HG02943 (cell line): ENCODE data around the gene LSM14B.

Source experiments
- ATAC-seq: cut with Tn5 transposase; IDR thresholded peaks from one replicate; pipeline ENCODE4 v1.9.1; 2021; ENCODE audit warnings: mild to moderate bottlenecking, low read depth, moderate library complexity; ENCODE audit not compliant: unreplicated experiment

The LSM14B gene

GRCh38 chr20:62160253-62160652 lies 38.0 kb downstream of the LSM14B start:
- ATAC-seq = no peak

GRCh38 chr20:62160876-62161275 lies 38.6 kb downstream of the LSM14B start:
- no peak for ATAC-seq

GRCh38 chr20:62161347-62161746 lies 39.1 kb downstream of the LSM14B start:
- no peak for ATAC-seq

DNA sequence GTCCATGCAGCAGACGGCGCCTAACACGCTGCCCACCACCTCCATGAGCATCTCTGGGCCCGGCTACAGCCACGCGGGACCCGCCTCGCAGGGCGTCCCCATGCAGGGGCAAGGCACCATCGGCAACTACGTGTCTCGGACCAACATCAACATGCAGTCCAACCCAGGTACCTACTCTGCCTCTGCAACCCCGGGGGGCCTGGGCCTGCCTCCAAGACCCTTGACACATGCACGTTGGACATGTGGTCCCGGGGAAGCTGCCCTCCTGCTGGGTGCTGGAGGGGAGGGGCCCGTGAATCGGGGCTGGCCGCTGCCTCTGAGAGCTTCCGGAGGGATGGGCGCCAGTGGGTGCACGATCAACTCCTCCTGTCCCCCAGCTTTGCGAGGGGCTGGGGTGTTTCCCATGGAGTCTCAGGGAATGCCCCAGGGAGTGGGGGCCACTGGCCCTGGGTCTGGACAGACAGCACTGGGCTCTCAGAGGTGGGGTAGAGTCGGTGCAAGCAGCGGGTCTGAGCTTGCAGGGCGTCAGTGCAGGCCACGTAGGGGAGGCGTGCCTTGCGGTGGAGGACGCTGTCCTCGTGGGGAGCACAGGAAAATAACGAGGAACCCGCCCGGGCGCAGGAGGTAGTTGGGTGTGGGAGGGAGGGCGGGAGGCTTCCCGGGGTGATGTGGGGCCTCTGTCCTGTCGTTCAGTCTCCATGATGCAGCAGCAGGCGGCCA lies 40.6 kb downstream of the LSM14B start:
- ATAC-seq = no peak

- no peak for ATAC-seq
Measured at GRCh38 chr20:62163485-62163865, 41.2 kb downstream of the LSM14B start.

DNA sequence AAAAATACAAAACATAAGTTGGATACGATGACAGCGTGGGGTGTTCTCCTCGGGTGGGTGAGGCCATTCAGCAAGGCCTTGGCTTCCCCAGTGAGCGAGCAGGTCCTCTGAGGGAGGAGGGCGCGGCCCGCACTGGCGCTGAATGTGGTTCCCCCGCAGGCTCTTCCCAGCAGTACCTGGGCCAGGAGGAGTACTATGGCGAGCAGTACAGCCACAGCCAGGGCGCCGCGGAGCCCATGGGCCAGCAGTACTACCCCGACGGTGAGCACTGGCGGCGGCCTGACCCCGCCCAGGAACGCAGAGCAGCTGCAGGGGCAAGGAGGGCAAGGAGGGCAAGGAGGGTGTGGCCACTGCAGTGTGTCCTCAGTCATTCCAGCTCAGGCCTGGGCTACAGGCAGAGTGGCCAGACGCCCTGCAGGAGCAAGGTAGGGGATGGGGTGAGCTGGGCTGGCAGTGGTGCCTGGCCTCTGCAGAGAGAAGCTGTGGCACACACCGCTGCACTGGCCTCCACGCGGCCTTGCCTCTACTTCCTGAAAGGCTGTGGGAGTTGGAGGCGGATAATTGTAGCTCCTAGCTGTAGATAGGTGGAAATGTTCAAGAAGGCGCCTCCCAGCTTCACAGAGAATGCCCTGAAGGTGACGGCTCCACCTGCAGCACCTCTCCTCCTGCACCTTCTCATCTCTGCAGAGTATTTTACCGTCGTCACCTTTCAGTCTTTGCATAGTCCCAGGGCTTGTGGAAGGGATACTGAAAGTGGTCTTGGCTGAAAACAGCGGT lies 41.9 kb downstream of the LSM14B start:
- no peak for ATAC-seq

DNA sequence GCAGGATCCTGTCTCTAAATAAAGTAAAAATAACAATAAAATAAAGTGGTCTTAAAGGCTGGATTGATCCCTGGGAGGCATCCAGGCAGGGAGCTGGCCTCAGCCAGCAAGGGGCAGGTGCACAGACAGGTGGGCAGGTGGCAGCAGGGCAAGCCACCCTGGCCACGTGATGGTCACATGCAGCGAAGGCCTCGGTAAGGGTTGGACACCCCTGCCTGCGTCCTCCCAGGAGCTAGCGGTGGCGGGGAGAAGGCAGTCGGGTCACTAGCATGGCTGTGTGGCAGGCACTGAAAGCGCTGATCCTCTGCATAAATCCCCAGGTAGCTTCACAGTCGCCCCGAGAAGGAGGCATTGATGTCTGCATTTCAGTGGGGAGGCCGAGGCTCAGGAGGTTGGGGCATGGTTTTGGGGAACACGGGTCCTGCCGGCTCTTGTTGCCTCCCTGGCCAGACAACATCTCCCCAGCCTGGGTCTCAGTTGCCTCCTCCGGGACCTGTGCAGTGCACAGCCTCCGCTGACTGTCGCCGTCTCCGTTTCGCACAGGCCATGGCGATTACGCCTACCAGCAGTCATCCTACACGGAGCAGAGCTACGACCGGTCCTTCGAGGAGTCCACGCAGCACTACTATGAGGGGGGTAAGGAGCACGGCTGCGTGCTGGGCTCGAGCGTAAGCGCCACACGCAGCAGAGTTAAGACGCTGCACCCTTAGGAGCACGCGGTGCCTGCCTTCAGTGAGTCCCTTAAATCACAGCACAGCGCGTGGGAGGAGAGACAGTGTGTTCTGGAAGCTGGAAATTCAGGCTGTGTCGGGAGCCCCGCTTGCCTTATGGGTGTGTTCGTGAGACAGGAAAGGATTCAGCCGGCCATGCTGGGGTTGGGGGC lies 42.8 kb downstream of the LSM14B start:
- no peak for ATAC-seq

DNA sequence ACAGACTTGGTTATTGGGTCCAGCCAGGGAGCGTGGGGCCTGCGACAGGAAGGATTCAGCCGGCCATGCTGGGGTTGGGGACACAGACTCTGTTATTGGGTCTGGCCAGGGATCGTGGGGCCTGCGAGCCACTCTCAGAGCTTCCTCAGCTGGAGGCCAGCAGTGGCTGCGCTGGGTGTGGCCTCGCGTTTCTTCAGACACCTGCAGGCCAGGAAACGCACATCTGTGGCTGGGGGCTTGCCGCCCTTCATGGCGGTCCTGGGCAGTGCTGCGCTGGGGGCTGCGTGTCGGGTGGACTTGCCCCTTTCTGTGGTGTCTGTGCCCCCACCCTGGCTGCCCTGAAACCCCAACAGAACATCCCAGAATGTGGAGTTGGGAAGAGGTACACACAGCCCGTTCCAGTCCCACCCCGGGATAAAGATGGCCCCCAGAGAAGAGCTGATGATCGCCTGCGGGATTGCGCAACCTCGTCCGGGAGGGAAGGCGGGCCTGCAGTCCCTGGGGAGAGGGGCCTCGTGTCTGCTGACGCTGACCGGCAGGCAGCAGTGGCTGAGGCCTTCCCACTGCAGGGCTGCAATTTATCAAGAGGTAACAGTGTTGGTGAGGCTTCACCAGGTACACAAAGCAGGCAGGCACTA lies 43.6 kb downstream of the LSM14B start:
- ATAC-seq = no peak

DNA sequence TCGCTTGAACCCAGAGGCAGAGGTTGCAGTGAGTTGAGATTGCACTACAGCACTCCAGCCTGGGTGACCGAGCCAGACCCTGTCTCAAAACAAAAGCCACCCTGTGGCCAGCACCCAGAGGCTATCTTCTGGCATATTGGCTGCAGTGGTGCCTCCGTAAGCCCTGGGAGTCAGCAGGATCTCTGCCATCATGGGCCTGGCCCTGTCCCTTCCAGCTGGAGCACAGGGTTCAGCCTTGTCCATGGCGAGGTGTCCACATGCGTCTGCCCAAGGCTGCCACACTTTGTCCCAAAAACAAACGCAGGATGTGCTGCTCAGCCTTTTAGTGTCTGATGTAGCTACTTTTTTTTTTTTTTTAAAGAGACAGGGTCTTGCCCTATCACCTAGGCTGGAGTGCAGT lies 45.2 kb downstream of the LSM14B start:
- ATAC-seq = no peak

GRCh38 chr20:62168061-62168460 lies 45.8 kb downstream of the LSM14B start:
- ATAC-seq = no peak

DNA sequence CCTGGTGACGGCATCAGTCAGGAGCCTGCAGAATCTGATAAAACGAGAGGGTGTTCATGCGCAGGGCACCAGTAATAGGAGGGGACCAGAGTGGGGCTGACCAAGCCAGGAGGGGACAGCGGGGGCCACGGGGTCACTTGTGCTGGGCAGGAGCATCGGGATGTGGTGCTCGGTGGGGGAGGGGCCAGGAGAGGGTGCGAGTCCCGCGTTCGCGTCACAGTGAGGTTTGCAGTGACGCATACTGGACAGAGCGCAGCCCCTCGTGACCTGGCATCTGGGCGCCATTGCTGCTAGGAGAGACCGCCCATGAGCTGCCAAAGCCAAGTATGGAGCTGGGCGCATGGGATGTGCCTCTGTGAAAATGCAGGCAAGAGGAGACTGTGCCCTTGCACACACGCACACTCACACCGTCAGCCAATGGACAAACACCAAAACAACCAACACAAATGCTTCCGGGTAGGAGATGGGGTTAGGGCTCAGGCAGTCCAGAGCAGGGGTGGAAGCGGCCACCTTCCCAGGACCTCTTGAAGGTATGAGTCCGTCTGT lies 46.7 kb downstream of the LSM14B start:
- ATAC-seq = no peak

DNA sequence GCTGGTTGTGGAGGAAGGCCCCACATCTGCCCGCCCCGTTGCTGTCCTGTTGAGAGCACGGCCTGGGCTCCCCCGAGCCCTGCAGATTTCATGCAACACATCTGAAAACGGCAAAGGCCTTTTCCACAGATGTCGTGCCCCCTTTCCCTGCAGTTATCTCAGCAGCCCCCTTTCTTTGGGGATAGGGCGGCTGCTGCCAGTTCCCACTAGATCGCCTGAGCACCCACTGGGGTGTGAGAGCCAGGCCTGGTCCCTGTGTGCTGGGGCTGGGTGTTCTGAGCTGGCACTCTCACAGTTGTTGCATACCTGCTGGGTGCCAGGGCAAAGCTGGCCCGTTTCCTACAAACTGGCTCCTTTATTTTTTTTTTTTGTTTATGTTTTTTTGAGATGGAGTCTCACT lies 48.3 kb downstream of the LSM14B start:
- ATAC-seq = no peak

- no peak for ATAC-seq
Measured at GRCh38 chr20:62171245-62171644, 49.0 kb downstream of the LSM14B start.

GRCh38 chr20:62172666-62173065 lies 50.4 kb downstream of the LSM14B start:
- no peak for ATAC-seq

- no peak for ATAC-seq
Measured at GRCh38 chr20:62174021-62174804, 51.9 kb downstream of the LSM14B start.

DNA sequence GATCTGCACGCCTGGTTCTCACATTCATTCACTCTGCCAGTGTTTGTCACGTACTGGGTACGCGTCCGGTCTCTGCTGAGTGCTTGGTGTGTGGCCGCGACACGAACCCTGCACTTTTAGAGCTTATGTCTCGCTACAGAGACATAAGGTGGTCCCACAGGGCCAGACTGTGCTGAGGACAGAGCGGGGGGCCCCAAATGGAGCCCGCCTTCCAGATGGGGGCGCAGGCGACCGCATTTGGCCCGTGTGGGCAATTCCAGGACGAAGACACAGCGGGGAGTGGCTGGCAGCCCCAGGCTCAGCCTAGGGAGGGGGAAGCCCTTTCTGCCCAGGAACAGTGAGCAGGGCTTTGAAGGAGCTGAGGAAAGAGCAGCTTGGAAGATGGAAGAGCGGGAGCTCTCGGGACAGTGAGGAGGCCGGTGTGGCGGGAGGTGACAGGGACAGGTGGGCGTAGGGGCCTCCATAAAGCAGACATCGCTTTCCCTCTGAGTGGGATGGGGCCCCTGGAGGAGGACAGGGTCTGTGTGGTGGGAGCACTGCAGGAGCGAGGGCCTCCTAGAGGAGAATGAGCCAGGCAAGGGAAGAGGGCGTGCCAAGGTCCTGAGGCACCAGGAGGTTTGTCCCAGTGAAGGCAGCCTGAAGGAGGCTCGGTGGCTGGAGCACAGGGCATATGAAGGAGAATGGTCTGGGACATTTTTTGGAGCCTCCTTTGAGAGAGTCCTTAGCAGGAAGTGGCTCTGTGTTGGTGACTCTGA lies 52.8 kb downstream of the LSM14B start:
- no peak for ATAC-seq

DNA sequence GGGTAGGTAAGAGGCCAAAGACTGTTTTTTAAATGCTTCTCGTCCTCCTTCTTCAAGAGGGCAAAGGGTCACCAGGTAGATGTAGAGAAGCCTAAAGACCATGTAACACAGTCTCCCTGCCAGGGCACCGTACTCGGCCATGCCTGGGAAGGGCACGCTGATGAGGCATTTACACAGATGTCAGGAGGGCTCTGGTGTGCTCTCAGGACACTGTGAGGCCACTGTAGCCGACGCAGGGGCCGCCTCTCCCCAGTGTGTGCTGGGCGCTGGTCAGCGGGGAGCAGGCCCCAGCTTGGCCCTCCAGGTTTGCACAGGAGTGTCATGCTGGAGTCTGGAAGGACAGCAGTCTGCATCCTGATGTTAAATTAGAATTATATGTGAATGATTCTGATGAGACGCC lies 53.4 kb downstream of the LSM14B start:
- ATAC-seq = no peak

GRCh38 chr20:62176866-62177265 lies 54.6 kb downstream of the LSM14B start:
- ATAC-seq = no peak

DNA sequence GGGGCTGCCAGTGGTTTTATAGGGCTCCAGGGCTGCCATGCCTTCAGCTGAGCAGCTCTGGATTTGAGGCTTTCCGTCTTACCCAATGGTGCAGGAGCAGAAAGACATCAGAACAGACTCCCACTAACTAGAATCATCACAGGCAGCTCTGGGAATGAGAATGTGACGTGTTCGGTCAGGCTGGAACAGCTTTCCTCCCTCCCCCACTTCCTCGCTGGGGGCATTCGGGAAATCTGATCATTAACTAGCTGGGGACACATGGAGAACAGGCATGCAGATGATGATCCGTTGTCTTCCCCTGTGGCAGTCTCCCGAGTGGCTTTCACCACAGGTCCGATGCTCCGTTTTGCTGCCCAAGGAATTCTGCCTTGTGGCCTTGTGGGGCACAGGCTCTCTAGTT lies 55.0 kb downstream of the LSM14B start:
- no peak for ATAC-seq
